Measurements from ENCODE around the gene TNK2. TPM values are rescaled to one million over a fixed set of nuclear protein-coding genes. Genes with fewer than 3 reads are reported as not detected.

TNK2 gene
- total and polyA plus RNA-seq, 2 donors (not counting 3 experiments of a cell fraction or from before 2014, with no cell fraction given): 18.6 to 71.6 TPM

GRCh38 chr3:195825857-195826804 lies 82.2 kb downstream of the TNK2 start:
- Histone ChIP-seq H2AFZ (ENCODE audit: low read depth, low read length) (no peak overlapping the region), H3K4me3 (replicated peaks in 1 of 3; ENCODE audit: insufficient read depth in 1 of 3, low read depth in 1 of 3, low read length in 3 of 3) (no peak overlapping the region), H3K9ac (replicated peaks; ENCODE audit: extremely low read depth, insufficient read depth, low read length) (no peak overlapping the region), H3K79me2 (ENCODE audit: control insufficient read depth, insufficient read depth, low read length) (no peaks in the 10 kb centered on the region), H3K4me2 (ENCODE audit: insufficient read depth, low read length) (no peak overlapping the region), H3K36me3 (ENCODE audit: control insufficient read depth in 2 of 2, extremely low read depth in 1 of 2, insufficient read depth in 2 of 2, low read length in 2 of 2) (no peaks in the 10 kb centered on the region), H3K9me1 (replicated peaks; ENCODE audit: control insufficient read depth, extremely low read depth, insufficient read depth, low read length) (no peaks in the 10 kb centered on the region), H3K27me3 (ENCODE audit: control insufficient read depth in 2 of 2, insufficient read depth in 2 of 2, low read length in 2 of 2) (peaks cover 0 to 3% of the 10 kb centered on the region in 2 experiments), H4K20me1 (replicated peaks; ENCODE audit: control insufficient read depth, extremely low read depth, insufficient read depth, low read length) (no peaks in the 10 kb centered on the region), H3K9me3 (replicated peaks; ENCODE audit: control insufficient read depth, insufficient read depth, low read length) (no peaks in the 10 kb centered on the region), H3K4me1 (ENCODE audit: control insufficient read depth, extremely low read depth, insufficient read depth, low read length) (no peaks in the 10 kb centered on the region), H3K27ac (ENCODE audit: insufficient read depth, low read depth, low read length) (no peak overlapping the region)
- ChIA-PET POLR2A (no interaction called here), CTCF (no interaction called here)
- intact Hi-C loops (cut with micrococcal nuclease): no loop called here
- DNase-seq (ENCODE audit: low read depth, low spot score): no peak
- FAIRE-seq: no peak
- no peak for TF ChIP-seq EZH2 (IDR thresholded peaks at IDR 0.05; ENCODE audit: borderline replicate concordance, low read depth, low read length, severe bottlenecking)
- TF ChIP-seq FOS (IDR thresholded peaks at IDR 0.05; ENCODE audit: borderline replicate concordance, insufficient read depth, low read length): no peak
- TF ChIP-seq JUN (IDR thresholded peaks at IDR 0.05; ENCODE audit: borderline replicate concordance, insufficient read depth, insufficient read length, low read depth): no peak
- TF ChIP-seq GATA2 (IDR thresholded peaks at IDR 0.05; ENCODE audit: insufficient read depth, insufficient read length, low read depth, low read length): no peak
- TF ChIP-seq POLR2A (IDR thresholded peaks at IDR 0.05; ENCODE audit: low read depth, low read length): no peak
- TF ChIP-seq MAX (IDR thresholded peaks at IDR 0.05; ENCODE audit: insufficient read depth, insufficient read length): no peak
- TF ChIP-seq MYC (IDR thresholded peaks at IDR 0.05; ENCODE audit: low read depth, low read length): no peak
- no TSS peak for BruUV-seq (replicated peaks)
- dilution Hi-C loops (cut with MboI; ENCODE audit: extremely low pct_ligation_motif_present, low sequenced_read_pairs): no loop called here

All from endothelial cell of umbilical vein (primary cell).